CD4-positive, alpha-beta T cell (primary cell): Measurements from ENCODE around the gene CH25H. TPM values are rescaled to one million over a fixed set of nuclear protein-coding genes. Genes with fewer than 3 reads are reported as not detected.

Source experiments
- ATAC-seq: fragments of 200-7000 bp; cut with Tn5 transposase; one replicate; pipeline ENCODE4 v1.10.0; 2022; ENCODE audit warnings: mild to moderate bottlenecking; ENCODE audit not compliant: poor library complexity
- CTCF ChIA-PET: fragments of 350-600 bp; sonication (Branson Sonifier 250); formaldehyde crosslinking; loops from one replicate; lab custom pipeline; 2021; ENCODE audit warnings: antibody characterized with exemption, inconsistent platforms; lab: Charles Lee
- POLR2A ChIA-PET: fragments of 350-600 bp; sonication (Branson Sonifier 250); formaldehyde crosslinking; loops from one replicate; lab custom pipeline; 2021; ENCODE audit warnings: antibody characterized with exemption, inconsistent platforms; lab: Charles Lee
- DNase-seq, 14 experiments: peaks; one replicate each; pipeline ENCODE4 v3.0.0-alpha.2; 2013 to 2020; ENCODE audit warnings: mixed read lengths in 2 of 14
- H3K27ac ChIP-seq, 2 donors: one replicate each; pipeline versions ENCODE4 v1.5.1 to v1.7.0; 2013; ENCODE audit warnings: low read length in 2 of 2, low read depth in 1 of 2, mild to moderate bottlenecking in 1 of 2
- H3K27me3 ChIP-seq, 2 experiments: 1 replicate in 1 of 2; 2 replicates in 1 of 2; pipeline versions ENCODE4 v1.6.1 to v1.7.0; 2013; ENCODE audit warnings: low read length in 2 of 2, control low read depth in 1 of 2, mild to moderate bottlenecking in 1 of 2, moderate library complexity in 1 of 2; ENCODE audit not compliant: insufficient read depth in 2 of 2, control insufficient read depth in 1 of 2
- H3K36me3 ChIP-seq: one replicate; pipeline ENCODE4 v1.6.1; 2013; ENCODE audit warnings: low read length, control low read depth; ENCODE audit not compliant: insufficient read depth
- H3K4me1 ChIP-seq: one replicate; pipeline ENCODE4 v1.6.1; 2013; ENCODE audit warnings: low read length, control low read depth; ENCODE audit not compliant: insufficient read depth
- H3K4me3 ChIP-seq: one replicate; pipeline ENCODE4 v1.5.1; 2013; ENCODE audit warnings: mild to moderate bottlenecking, low read length, moderate library complexity
- H3K9me3 ChIP-seq, 2 experiments: 1 replicate in 1 of 2; 2 replicates in 1 of 2; pipeline versions ENCODE4 v1.6.1 to v1.7.0; 2013; ENCODE audit warnings: low read length in 2 of 2, mild to moderate bottlenecking in 2 of 2, control low read depth in 1 of 2, moderate library complexity in 1 of 2; ENCODE audit not compliant: control insufficient read depth in 1 of 2, insufficient read depth in 1 of 2
- H3K27ac Mint-ChIP-seq: one replicate; pipeline ENCODE4 v1.8.0; 2020; ENCODE audit warnings: mixed read lengths
- H3K27me3 Mint-ChIP-seq: one replicate; pipeline ENCODE4 v1.8.0; 2021; ENCODE audit warnings: mixed read lengths
- H3K36me3 Mint-ChIP-seq: one replicate; pipeline ENCODE4 v1.8.0; 2021; ENCODE audit warnings: low read depth, mixed read lengths
- H3K4me1 Mint-ChIP-seq: one replicate; pipeline ENCODE4 v1.8.0; 2021; ENCODE audit warnings: low read depth, mixed read lengths
- H3K4me3 Mint-ChIP-seq: one replicate; pipeline ENCODE4 v1.8.0; 2020; ENCODE audit warnings: mild to moderate bottlenecking, mixed read lengths
- H3K9me3 Mint-ChIP-seq: one replicate; pipeline ENCODE4 v1.8.0; 2020; ENCODE audit warnings: mixed read lengths
- intact Hi-C, 2 experiments: fragments of 100-400 bp; cut with DNase I in 1 of 2; cut with micrococcal nuclease in 1 of 2; formaldehyde crosslinking; loops; one replicate each; pipeline versions ENCODE4 v1.15.1 to v1.9.0; 2023 to 2025; cut with DNase I, micrococcal nuclease
- total RNA-seq, 174 experiments: library from RNA in 2 of 174; stranded (reverse) in 2 of 174; gene quantifications; one replicate each; pipeline ENCODE4 v1.2.3 and lab custom pipeline; 2021 to 2026
- TF ChIP-seq, protein P1 (sequence below): fragments of 200-600 bp; IDR thresholded peaks from one replicate; pipeline ENCODE4 v1.8.0; 2022; ENCODE audit warnings: antibody characterized with exemption, mild to moderate bottlenecking

CH25H gene
- total RNA-seq, 2 experiments from 2014 or later = 0.49 to 0.50 TPM

DNA sequence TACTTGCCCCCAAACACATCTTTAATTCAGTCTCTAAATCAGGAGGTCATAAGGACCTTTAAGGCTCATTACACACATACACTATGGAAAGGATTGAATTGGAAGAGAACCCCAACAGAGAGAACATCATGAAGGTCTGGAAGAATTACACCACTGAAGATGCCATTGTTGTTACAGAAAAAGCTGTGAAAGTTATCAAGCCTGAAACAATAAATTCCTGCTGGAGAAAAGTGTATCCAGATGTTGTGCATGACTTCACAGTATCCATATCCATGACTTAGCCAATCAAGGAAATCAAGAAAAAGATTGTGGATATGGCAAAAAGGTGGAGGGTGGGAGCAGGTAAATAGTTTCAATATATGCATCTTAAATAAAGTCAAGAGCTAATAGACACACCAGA, 30.7 kb upstream of the CH25H start:
- no peaks in the 10 kb centered on the region for H3K9me3 Mint-ChIP-seq
- H3K36me3 Mint-ChIP-seq = peaks cover 81% of the 10 kb centered on the region
- H3K36me3 ChIP-seq = peaks cover 38% of the 10 kb centered on the region
- no peak overlapping the region for H3K4me3 ChIP-seq
- no peaks in the 10 kb centered on the region for H3K27me3 Mint-ChIP-seq
- H3K27ac ChIP-seq = no peak overlapping the region
- intact Hi-C loops = no loop called here
- H3K9me3 ChIP-seq = no peaks in the 10 kb centered on the region
- ATAC-seq = no peak
- no peak overlapping the region for H3K27ac Mint-ChIP-seq
- POLR2A ChIA-PET = interaction anchor here (1.6 kb wide), 1 partner anchor 31 kb away, joined by 3 read pairs; the partner anchor contains the start of gene CH25H
- H3K4me1 ChIP-seq = peaks cover 3% of the 10 kb centered on the region
- TF ChIP-seq, protein P1, sequence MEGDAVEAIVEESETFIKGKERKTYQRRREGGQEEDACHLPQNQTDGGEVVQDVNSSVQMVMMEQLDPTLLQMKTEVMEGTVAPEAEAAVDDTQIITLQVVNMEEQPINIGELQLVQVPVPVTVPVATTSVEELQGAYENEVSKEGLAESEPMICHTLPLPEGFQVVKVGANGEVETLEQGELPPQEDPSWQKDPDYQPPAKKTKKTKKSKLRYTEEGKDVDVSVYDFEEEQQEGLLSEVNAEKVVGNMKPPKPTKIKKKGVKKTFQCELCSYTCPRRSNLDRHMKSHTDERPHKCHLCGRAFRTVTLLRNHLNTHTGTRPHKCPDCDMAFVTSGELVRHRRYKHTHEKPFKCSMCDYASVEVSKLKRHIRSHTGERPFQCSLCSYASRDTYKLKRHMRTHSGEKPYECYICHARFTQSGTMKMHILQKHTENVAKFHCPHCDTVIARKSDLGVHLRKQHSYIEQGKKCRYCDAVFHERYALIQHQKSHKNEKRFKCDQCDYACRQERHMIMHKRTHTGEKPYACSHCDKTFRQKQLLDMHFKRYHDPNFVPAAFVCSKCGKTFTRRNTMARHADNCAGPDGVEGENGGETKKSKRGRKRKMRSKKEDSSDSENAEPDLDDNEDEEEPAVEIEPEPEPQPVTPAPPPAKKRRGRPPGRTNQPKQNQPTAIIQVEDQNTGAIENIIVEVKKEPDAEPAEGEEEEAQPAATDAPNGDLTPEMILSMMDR = no peak
- peaks cover 3% of the 10 kb centered on the region for H3K4me1 Mint-ChIP-seq
- CTCF ChIA-PET = no interaction called here
- no peak overlapping the region for H3K4me3 Mint-ChIP-seq
- DNase-seq = no peak
- no peaks in the 10 kb centered on the region for H3K27me3 ChIP-seq

DNA sequence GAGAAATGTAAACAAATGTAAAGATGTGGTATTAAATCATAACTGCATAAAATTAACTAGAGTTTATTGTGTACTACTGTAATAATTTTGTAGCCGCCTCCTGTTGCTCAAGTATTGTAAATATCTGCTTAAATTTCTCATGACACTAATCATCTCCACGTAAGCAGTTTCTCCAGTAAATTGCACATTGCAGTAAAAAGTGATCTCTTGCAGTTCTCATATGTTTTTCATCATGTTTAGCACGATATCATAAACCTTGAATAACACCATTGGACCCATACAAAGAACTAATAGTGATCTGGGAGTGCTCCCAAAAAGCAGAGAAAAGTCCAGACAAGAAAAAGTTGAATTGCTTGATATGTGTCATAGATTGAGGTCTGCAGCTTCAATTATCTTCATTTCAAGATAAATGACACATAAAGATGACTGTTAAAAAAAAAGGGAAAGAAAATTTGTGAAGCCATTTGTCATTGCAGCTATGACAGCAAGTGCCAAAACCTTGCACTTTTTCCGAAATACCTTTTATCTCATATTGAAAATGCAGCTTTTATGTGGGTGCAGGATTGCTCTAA, 29.2 kb upstream of the CH25H start:
- Mint-ChIP-seq H3K9me3 (no peaks in the 10 kb centered on the region), H3K27ac (no peak overlapping the region), H3K4me1 (no peaks in the 10 kb centered on the region), H3K4me3 (no peak overlapping the region), H3K36me3 (peaks cover 80% of the 10 kb centered on the region), H3K27me3 (no peaks in the 10 kb centered on the region)
- Histone ChIP-seq H3K9me3 (no peaks in the 10 kb centered on the region), H3K4me1 (peaks cover 3% of the 10 kb centered on the region), H3K27ac (no peak overlapping the region), H3K36me3 (peaks cover 38% of the 10 kb centered on the region), H3K27me3 (no peaks in the 10 kb centered on the region), H3K4me3 (no peak overlapping the region)
- POLR2A ChIA-PET = interaction anchor here (1.6 kb wide), 1 partner anchor 30 kb away, joined by 3 read pairs; the partner anchor contains the start of gene CH25H
- TF ChIP-seq, protein P1 = no peak
- intact Hi-C loops = no loop called here
- CTCF ChIA-PET = no interaction called here
- ATAC-seq (no peak), DNase-seq (no peak)

DNA sequence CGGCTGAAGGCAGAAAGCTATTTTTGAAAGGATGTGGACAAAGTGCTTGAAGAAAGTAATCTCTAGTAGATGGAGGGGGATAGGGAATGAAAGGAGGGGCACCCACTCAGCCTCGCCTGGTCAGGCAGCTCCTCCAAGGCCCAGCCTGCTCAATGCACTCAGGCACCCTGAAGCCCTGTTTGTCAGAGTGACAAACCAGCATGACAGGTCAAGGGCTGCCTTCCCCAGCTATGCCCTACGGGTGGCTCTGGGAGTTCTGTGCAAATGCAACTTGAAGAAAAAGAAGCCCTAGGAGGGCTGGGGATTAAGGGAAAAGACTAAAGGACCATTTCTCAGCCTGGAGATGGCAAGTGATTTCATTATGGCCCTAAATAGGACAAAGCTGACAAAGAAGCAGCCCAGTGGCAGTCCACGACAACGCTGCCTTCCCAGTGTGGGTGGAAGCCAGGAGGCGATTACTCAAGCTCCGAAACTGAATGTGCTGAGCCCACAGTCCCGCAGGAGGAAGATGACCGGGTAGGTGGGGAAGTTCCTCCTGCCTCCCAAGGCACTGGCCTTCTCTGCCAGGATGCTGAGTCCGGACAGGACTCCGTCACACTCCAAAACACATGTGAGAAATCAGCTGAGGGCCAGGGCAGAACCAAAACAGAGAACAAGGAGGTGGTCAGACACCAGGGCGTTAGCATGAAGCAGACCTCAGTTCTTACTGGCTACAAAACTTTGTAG, 28.1 kb upstream of the CH25H start:
- Histone ChIP-seq H3K27ac (no peak overlapping the region), H3K4me3 (no peak overlapping the region), H3K36me3 (peaks cover 28% of the 10 kb centered on the region), H3K9me3 (no peaks in the 10 kb centered on the region), H3K27me3 (no peaks in the 10 kb centered on the region), H3K4me1 (peaks cover 3% of the 10 kb centered on the region)
- H3K9me3 Mint-ChIP-seq = no peaks in the 10 kb centered on the region
- ChIA-PET POLR2A (no interaction called here), CTCF (no interaction called here)
- DNase-seq (peak in 2 of 14 experiments; percentile 51 to 66), ATAC-seq (no peak)
- H3K27me3 Mint-ChIP-seq = no peaks in the 10 kb centered on the region
- no peak overlapping the region for H3K4me3 Mint-ChIP-seq
- H3K4me1 Mint-ChIP-seq = no peaks in the 10 kb centered on the region
- TF ChIP-seq, protein P1 = no peak
- H3K36me3 Mint-ChIP-seq = peaks cover 77% of the 10 kb centered on the region
- intact Hi-C loops = no loop called here
- H3K27ac Mint-ChIP-seq = no peak overlapping the region
